8988T (cell line): Measurements from ENCODE around the gene PRRT1.

Experiments
- DNase-seq: peaks from one replicate; pipeline ENCODE4 v3.0.0; 2011

Gene PRRT1

GRCh38 chr6:32173051-32173727 lies 21.4 kb upstream of the PRRT1 start:
- no peak for DNase-seq

- no peak for DNase-seq
These were observed 19.5 kb upstream of the PRRT1 start for GRCh38 chr6:32171234-32171633.

GRCh38 chr6:32170294-32170693 lies 18.6 kb upstream of the PRRT1 start:
- DNase-seq: no peak

GRCh38 chr6:32168807-32169591 lies 17.3 kb upstream of the PRRT1 start:
- no peak for DNase-seq

GRCh38 chr6:32168350-32168749 lies 16.6 kb upstream of the PRRT1 start:
- no peak for DNase-seq

- no peak for DNase-seq
These were observed 16.1 kb upstream of the PRRT1 start for GRCh38 chr6:32167761-32168262.

GRCh38 chr6:32167154-32167760 lies 15.5 kb upstream of the PRRT1 start:
- no peak for DNase-seq

- DNase-seq: no peak
These were observed 14.8 kb upstream of the PRRT1 start for GRCh38 chr6:32166411-32167061.

- DNase-seq: no peak
These were observed 12.6 kb upstream of the PRRT1 start, which contains the start of gene EGFL8 for GRCh38 chr6:32164295-32164694. Gene EGFL8 (plus strand): TSS chr6:32164595. CDS start chr6:32166166, 1,571 bp downstream.

GRCh38 chr6:32163559-32164258 lies 12.0 kb upstream of the PRRT1 start:
- no peak for DNase-seq

GRCh38 chr6:32158052-32158451 lies 6.3 kb upstream of the PRRT1 start:
- DNase-seq: no peak

GRCh38 chr6:32156891-32157290 lies 5.2 kb upstream of the PRRT1 start:
- DNase-seq: no peak

- peak; percentile 75 for DNase-seq
These were observed 2.9 kb upstream of the PRRT1 start for GRCh38 chr6:32154514-32155161.

GRCh38 chr6:32153564-32154513 lies 2.1 kb upstream of the PRRT1 start, which contains the start of gene PPT2:
Gene PPT2 (plus strand): TSS chr6:32154141. CDS start chr6:32154595, 454 bp downstream.
- DNase-seq: peak; percentile 89

GRCh38 chr6:32152769-32153563 lies 1.2 kb upstream of the PRRT1 start:
- no peak for DNase-seq

- no peak for DNase-seq
These were observed 417 bp downstream of the PRRT1 start for GRCh38 chr6:32151181-32151862.

GRCh38 chr6:32149932-32150870 lies 1.5 kb downstream of the PRRT1 start:
- no peak for DNase-seq
